Endothelial cell of umbilical vein (primary cell): ENCODE data around the gene HOOK2. TPM values are rescaled to one million over a fixed set of nuclear protein-coding genes. Genes with fewer than 3 reads are reported as not detected.

ENCODE experiments used
- BruUV-seq: library from RNA; stranded (reverse); fragments of 400-500 nt; replicated peaks from 2 replicates; lab custom pipeline; 2021; lab: Mats Ljungman, UMichigan
- CTCF ChIA-PET: fragments of 300-600, 350-600 bp; sonication (Branson Sonifier 250); formaldehyde crosslinking; loops from one replicate; lab custom pipeline; 2021; ENCODE audit warnings: antibody characterized with exemption, inconsistent platforms; lab: Charles Lee
- POLR2A ChIA-PET: fragments of 300-600, 350-600 bp; sonication (Branson Sonifier 250); formaldehyde crosslinking; loops from one replicate; lab custom pipeline; 2021; ENCODE audit warnings: antibody characterized with exemption, inconsistent platforms; lab: Charles Lee
- DNase-seq: peaks from one replicate; pipeline ENCODE4 v3.0.0-alpha.2; 2011; ENCODE audit warnings: low read depth, low spot score
- FAIRE-seq: peaks from 2 replicates; lab custom pipeline; 2011; peaks lifted over from hg19 to GRCh38; lab: Jason Lieb, UNC
- H2AFZ ChIP-seq: 2 replicates; pipeline ENCODE4 v1.6.0; 2012; ENCODE audit warnings: low read depth, low read length, control low read depth, inconsistent platforms
- H3K27ac ChIP-seq: 2 replicates; pipeline ENCODE4 v1.5.1; 2011; ENCODE audit warnings: low read depth, mild to moderate bottlenecking, control low read depth, low read length, moderate library complexity; ENCODE audit not compliant: insufficient read depth
- H3K27me3 ChIP-seq, 2 experiments: 2 replicates each; pipeline versions ENCODE4 v1.6.0 to v1.6.1; 2011; ENCODE audit warnings: low read length in 2 of 2, mixed read lengths in 1 of 2; ENCODE audit not compliant: control insufficient read depth in 2 of 2, insufficient read depth in 2 of 2
- H3K36me3 ChIP-seq, 2 experiments: 2 replicates in 1 of 2; 3 replicates in 1 of 2; pipeline ENCODE4 v1.5.1; 2011; ENCODE audit warnings: low read length in 2 of 2, mild to moderate bottlenecking in 1 of 2, moderate library complexity in 1 of 2; ENCODE audit not compliant: control insufficient read depth in 2 of 2, insufficient read depth in 2 of 2; ENCODE audit errors: extremely low read depth in 1 of 2
- H3K4me1 ChIP-seq: 3 replicates; pipeline ENCODE4 v1.5.1; 2011; ENCODE audit warnings: mild to moderate bottlenecking, low read length; ENCODE audit not compliant: control insufficient read depth, insufficient read depth; ENCODE audit errors: extremely low read depth
- H3K4me2 ChIP-seq: 2 replicates; pipeline ENCODE4 v1.6.1; 2011; ENCODE audit warnings: low read length, control low read depth, mixed read lengths; ENCODE audit not compliant: insufficient read depth
- H3K4me3 ChIP-seq, 3 experiments: fragments of 200-600 bp in 1 of 3; sonication (generic), shearing (Covaris generic) in 1 of 3; replicated peaks in 1 of 3; 2 replicates each; pipeline ENCODE4 v1.5.1; 2011 to 2016; ENCODE audit warnings: control low read depth in 3 of 3, low read length in 3 of 3, mild to moderate bottlenecking in 2 of 3, inconsistent platforms in 1 of 3, low read depth in 1 of 3, moderate library complexity in 1 of 3; ENCODE audit not compliant: insufficient read depth in 1 of 3
- H3K79me2 ChIP-seq: 2 replicates; pipeline ENCODE4 v1.6.0; 2012; ENCODE audit warnings: low read length, inconsistent platforms; ENCODE audit not compliant: control insufficient read depth, insufficient read depth
- H3K9ac ChIP-seq: replicated peaks from 2 replicates; pipeline ENCODE3; 2011; ENCODE audit warnings: low read length, control low read depth; ENCODE audit not compliant: insufficient read depth; ENCODE audit errors: extremely low read depth
- H3K9me1 ChIP-seq: replicated peaks from 3 replicates; pipeline ENCODE4 v1.6.0; 2011; ENCODE audit warnings: mild to moderate bottlenecking, low read length; ENCODE audit not compliant: control insufficient read depth, insufficient read depth; ENCODE audit errors: extremely low read depth
- H3K9me3 ChIP-seq: replicated peaks from 2 replicates; pipeline ENCODE4 v1.5.1; 2012; ENCODE audit warnings: low read length, inconsistent platforms; ENCODE audit not compliant: control insufficient read depth, insufficient read depth
- H4K20me1 ChIP-seq: replicated peaks from 2 replicates; pipeline ENCODE3; 2011; ENCODE audit warnings: mild to moderate bottlenecking, low read length; ENCODE audit not compliant: control insufficient read depth, insufficient read depth; ENCODE audit errors: extremely low read depth
- EZH2 ChIP-seq: IDR thresholded peaks from 2 replicates; pipeline ENCODE4 v1.6.1; 2012; ENCODE audit warnings: borderline replicate concordance, low read depth, mild to moderate bottlenecking, moderate library complexity, low read length, inconsistent platforms; ENCODE audit not compliant: severe bottlenecking
- FOS ChIP-seq: IDR thresholded peaks from 2 replicates; pipeline ENCODE4 v1.6.1; 2011; ENCODE audit warnings: mild to moderate bottlenecking, low read length, moderate library complexity, borderline replicate concordance; ENCODE audit not compliant: insufficient read depth
- GATA2 ChIP-seq: IDR thresholded peaks from 2 replicates; pipeline ENCODE4 v1.7.0; 2011; ENCODE audit warnings: low read depth, mild to moderate bottlenecking, moderate library complexity, mixed read lengths, low read length; ENCODE audit not compliant: insufficient read length, insufficient read depth
- JUN ChIP-seq: IDR thresholded peaks from 2 replicates; pipeline ENCODE4 v1.6.1; 2011; ENCODE audit warnings: borderline replicate concordance, low read depth; ENCODE audit not compliant: insufficient read length, insufficient read depth
- MYC ChIP-seq: IDR thresholded peaks from one replicate; pipeline ENCODE4 v1.6.1; 2011; ENCODE audit warnings: mild to moderate bottlenecking, low read depth, low read length
- POLR2A ChIP-seq: IDR thresholded peaks from 2 replicates; pipeline ENCODE4 v1.6.1; 2012; ENCODE audit warnings: low read depth, mild to moderate bottlenecking, control low read depth, low read length
- POLR2AphosphoS5 ChIP-seq: IDR thresholded peaks from 2 replicates; pipeline ENCODE4 v1.6.1; 2012; ENCODE audit warnings: low read depth, mild to moderate bottlenecking, control low read depth, low read length, moderate library complexity; ENCODE audit not compliant: insufficient read depth
- dilution Hi-C: fragments of 300-500 bp; cut with MboI; formaldehyde crosslinking; loops from one replicate; pipeline ENCODE4 v1.15.0; 2019; ENCODE audit warnings: low sequenced_read_pairs; ENCODE audit not compliant: extremely low pct_ligation_motif_present
- intact Hi-C: fragments of 100-400 bp; cut with micrococcal nuclease; formaldehyde crosslinking; loops from one replicate; pipeline ENCODE4 v1.10.0; 2022
- polyA plus RNA-seq, 4 experiments: library from polyadenylated mRNA; depleted of rRNA in 3 of 4; stranded (reverse) in 3 of 4; unstranded in 1 of 4; fragments of >200 nt; gene quantifications; 2 replicates each; pipeline versions ENCODE4 v1.2.1 to v1.2.3, GENCODE V29; 2011 to 2012; ENCODE audit warnings: missing spikeins in 1 of 4
- total RNA-seq: library from RNA; stranded (reverse); gene quantifications from 2 replicates; pipeline ENCODE4 v1.2.3, GENCODE V29; 2021
- TF ChIP-seq, protein P1 (sequence below), 2 donors: IDR thresholded peaks; 1 replicate in 1 of 2; 2 replicates in 1 of 2; pipeline ENCODE4 v1.5.1; 2011; ENCODE audit warnings: low read length in 2 of 2, mild to moderate bottlenecking in 2 of 2, moderate library complexity in 2 of 2, control low read depth in 1 of 2, inconsistent platforms in 1 of 2, low read depth in 1 of 2; ENCODE audit not compliant: insufficient read depth in 1 of 2; ENCODE audit errors: extremely low read depth in 1 of 2
- TF ChIP-seq, protein P2 (sequence below): IDR thresholded peaks from 2 replicates; pipeline ENCODE4 v1.6.1; 2011; ENCODE audit not compliant: insufficient read depth, insufficient read length

Gene HOOK2
- total and polyA plus RNA-seq, 2 donors (not counting 3 experiments of a cell fraction or from before 2014, with no cell fraction given): 8.0 to 17.3 TPM

DNA sequence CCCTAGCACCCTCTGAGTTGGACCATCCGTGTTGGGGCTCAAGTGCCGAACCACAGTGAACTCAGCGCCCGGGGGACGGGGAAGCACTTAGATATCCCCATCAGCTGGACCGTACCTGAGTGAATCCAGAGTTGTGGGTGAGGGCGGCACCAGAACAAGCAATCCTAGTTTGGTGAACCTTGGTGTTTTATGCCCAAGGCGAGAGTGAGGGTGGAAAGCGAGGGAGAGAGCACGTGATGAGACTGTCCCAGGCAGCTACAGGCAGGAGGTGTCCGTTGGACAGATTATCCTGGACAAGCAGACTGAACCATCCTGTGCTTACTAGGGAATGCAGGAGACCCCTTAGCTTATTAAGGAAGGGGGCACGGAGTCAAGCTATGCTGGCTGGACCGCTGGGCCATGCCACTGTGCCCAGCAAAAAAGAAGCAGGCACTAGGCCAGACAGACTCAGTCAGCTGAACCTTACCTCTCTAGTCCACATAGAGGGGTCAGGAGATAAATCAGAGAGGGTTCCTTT is 37.5 kb downstream of the HOOK2 start:
- dilution Hi-C loops: no loop called here
- Histone ChIP-seq H3K79me2 (peaks cover 31% of the 10 kb centered on the region), H3K9me3 (no peaks in the 10 kb centered on the region), H3K36me3 (peaks cover 0 to 9% of the 10 kb centered on the region in 2 experiments), H3K27ac (peak overlapping the region; percentile 87), H2AFZ (peak overlapping the region; percentile 74), H3K9me1 (no peaks in the 10 kb centered on the region), H3K4me3 (peak overlapping the region; percentile 64 to 99 (median 69)), H3K4me2 (peak overlapping the region; percentile 79), H3K9ac (peak overlapping the region; percentile 83), H4K20me1 (no peaks in the 10 kb centered on the region), H3K27me3 (no peaks in the 10 kb centered on the region), H3K4me1 (peaks cover 18% of the 10 kb centered on the region)
- CTCF ChIA-PET: interaction anchor here (0.8 to 2.4 kb wide), 4 partner anchors 20 to 86 kb away, joined by 3 to 11 read pairs (median 8); no protein-coding TSS in a partner anchor
- TF ChIP-seq GATA2 (no peak), MYC (no peak), JUN (no peak), POLR2AphosphoS5 (no peak), POLR2A (no peak), FOS (no peak), EZH2 (no peak)
- TF ChIP-seq, protein P1, sequence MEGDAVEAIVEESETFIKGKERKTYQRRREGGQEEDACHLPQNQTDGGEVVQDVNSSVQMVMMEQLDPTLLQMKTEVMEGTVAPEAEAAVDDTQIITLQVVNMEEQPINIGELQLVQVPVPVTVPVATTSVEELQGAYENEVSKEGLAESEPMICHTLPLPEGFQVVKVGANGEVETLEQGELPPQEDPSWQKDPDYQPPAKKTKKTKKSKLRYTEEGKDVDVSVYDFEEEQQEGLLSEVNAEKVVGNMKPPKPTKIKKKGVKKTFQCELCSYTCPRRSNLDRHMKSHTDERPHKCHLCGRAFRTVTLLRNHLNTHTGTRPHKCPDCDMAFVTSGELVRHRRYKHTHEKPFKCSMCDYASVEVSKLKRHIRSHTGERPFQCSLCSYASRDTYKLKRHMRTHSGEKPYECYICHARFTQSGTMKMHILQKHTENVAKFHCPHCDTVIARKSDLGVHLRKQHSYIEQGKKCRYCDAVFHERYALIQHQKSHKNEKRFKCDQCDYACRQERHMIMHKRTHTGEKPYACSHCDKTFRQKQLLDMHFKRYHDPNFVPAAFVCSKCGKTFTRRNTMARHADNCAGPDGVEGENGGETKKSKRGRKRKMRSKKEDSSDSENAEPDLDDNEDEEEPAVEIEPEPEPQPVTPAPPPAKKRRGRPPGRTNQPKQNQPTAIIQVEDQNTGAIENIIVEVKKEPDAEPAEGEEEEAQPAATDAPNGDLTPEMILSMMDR (IDR thresholded peaks at IDR 0.05; ENCODE audit: extremely low read depth in 1 of 2, insufficient read depth in 1 of 2, low read depth in 1 of 2, low read length in 2 of 2): no peak
- TF ChIP-seq, protein P2, sequence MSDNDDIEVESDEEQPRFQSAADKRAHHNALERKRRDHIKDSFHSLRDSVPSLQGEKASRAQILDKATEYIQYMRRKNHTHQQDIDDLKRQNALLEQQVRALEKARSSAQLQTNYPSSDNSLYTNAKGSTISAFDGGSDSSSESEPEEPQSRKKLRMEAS: no peak
- intact Hi-C loops: loop anchor here (1.0 to 10.0 kb wide), 4 partner anchors 42 to 123 kb away; partner anchors contain the start of genes DHPS, FBXW9, RNASEH2A and ZNF490
- BruUV-seq: no TSS peak
- no peak for DNase-seq
- POLR2A ChIA-PET: interaction anchor here (0.6 kb wide), 1 partner anchor 11 kb away, joined by 4 read pairs; no protein-coding TSS in a partner anchor
- no peak for FAIRE-seq
